Hepatocyte (in vitro differentiated cells): ENCODE results near the gene PDF. TPM values are rescaled to one million over a fixed set of nuclear protein-coding genes. Genes with fewer than 3 reads are reported as not detected.

Source experiments
- DNase-seq: peaks from one replicate; pipeline ENCODE4 v3.0.0-alpha.2; 2016; ENCODE audit warnings: low spot score
- H2AFZ ChIP-seq: fragments of 200-600 bp; sonication (generic); 2 replicates; pipeline ENCODE4 v1.6.0; 2016; ENCODE audit warnings: antibody characterized with exemption, mild to moderate bottlenecking
- H3K27ac ChIP-seq: fragments of 200-600 bp; sonication (generic); 2 replicates; pipeline ENCODE4 v1.5.1; 2016; ENCODE audit warnings: mild to moderate bottlenecking
- H3K27me3 ChIP-seq: fragments of 200-600 bp; sonication (generic); 2 replicates; pipeline ENCODE4 v1.6.1; 2016
- H3K36me3 ChIP-seq: fragments of 200-600 bp; sonication (generic); replicated peaks from 2 replicates; pipeline ENCODE4 v1.5.1; 2016; ENCODE audit warnings: low read depth; ENCODE audit not compliant: insufficient read depth
- H3K4me1 ChIP-seq: fragments of 200-600 bp; sonication (generic); 2 replicates; pipeline ENCODE4 v1.5.1; 2016; ENCODE audit warnings: mild to moderate bottlenecking, moderate library complexity; ENCODE audit not compliant: insufficient read depth
- H3K4me2 ChIP-seq: fragments of 200-600 bp; sonication (generic); 2 replicates; pipeline ENCODE4 v1.6.0; 2016
- H3K4me3 ChIP-seq: fragments of 200-600 bp; sonication (generic); 2 replicates; pipeline ENCODE4 v1.5.1; 2016; ENCODE audit warnings: mild to moderate bottlenecking
- H3K79me2 ChIP-seq: fragments of 200-600 bp; sonication (generic); 2 replicates; pipeline ENCODE4 v1.6.0; 2017; ENCODE audit warnings: mild to moderate bottlenecking
- H3K9me2 ChIP-seq: fragments of 200-600 bp; sonication (generic); replicated peaks from 2 replicates; pipeline ENCODE4 v1.6.0; 2017; ENCODE audit warnings: mild to moderate bottlenecking; ENCODE audit not compliant: insufficient read depth
- H3K9me3 ChIP-seq: fragments of 200-600 bp; sonication (generic); 2 replicates; pipeline ENCODE4 v1.5.1; 2016; ENCODE audit warnings: low read depth, mild to moderate bottlenecking
- H4K20me1 ChIP-seq: fragments of 200-600 bp; sonication (generic); 2 replicates; pipeline ENCODE4 v1.6.0; 2016; ENCODE audit warnings: mild to moderate bottlenecking; ENCODE audit not compliant: insufficient read depth, poor library complexity, severe bottlenecking
- EZH2 ChIP-seq: fragments of 200-600 bp; sonication (generic); IDR thresholded peaks from 2 replicates; pipeline ENCODE4 v1.6.1; 2016; ENCODE audit warnings: antibody characterized with exemption, mild to moderate bottlenecking, borderline replicate concordance
- EZH2phosphoT487 ChIP-seq: fragments of 200-600 bp; sonication (generic); IDR thresholded peaks from one replicate; pipeline ENCODE4 v1.6.1; 2018; ENCODE audit warnings: antibody characterized with exemption, mild to moderate bottlenecking, low read depth, moderate library complexity; ENCODE audit not compliant: unreplicated experiment, severe bottlenecking
- WGBS: methylation state at CpG from one replicate; pipeline ENCODE4 v1.1.6; 2016; ENCODE audit warnings: low lambda C conversion rate; ENCODE audit errors: missing lambda C conversion rate; 5-methylcytosine and 5-hydroxymethylcytosine counted together
- polyA plus RNA-seq: library from polyadenylated mRNA; unstranded; fragments of >200 nt; fragmentation: Nextera tagmentation; extraction: Ambion mirVana; gene quantifications from 2 replicates; pipeline ENCODE4 v1.2.1, GENCODE V29; 2016
- total RNA-seq: library from RNA; depleted of rRNA; stranded (reverse); fragments of >200 nt; gene quantifications from 2 replicates; pipeline ENCODE4 v1.2.3, GENCODE V29; 2014
- TF ChIP-seq, protein P1 (sequence below): fragments of 200-600 bp; sonication (generic); IDR thresholded peaks from 2 replicates; pipeline ENCODE4 v1.5.1; 2016; ENCODE audit warnings: antibody characterized with exemption, mild to moderate bottlenecking; ENCODE audit not compliant: poor library complexity

PDF gene
- total and polyA plus RNA-seq, 2 experiments from 2014 or later, result 14.3 to 25.4 TPM

DNA sequence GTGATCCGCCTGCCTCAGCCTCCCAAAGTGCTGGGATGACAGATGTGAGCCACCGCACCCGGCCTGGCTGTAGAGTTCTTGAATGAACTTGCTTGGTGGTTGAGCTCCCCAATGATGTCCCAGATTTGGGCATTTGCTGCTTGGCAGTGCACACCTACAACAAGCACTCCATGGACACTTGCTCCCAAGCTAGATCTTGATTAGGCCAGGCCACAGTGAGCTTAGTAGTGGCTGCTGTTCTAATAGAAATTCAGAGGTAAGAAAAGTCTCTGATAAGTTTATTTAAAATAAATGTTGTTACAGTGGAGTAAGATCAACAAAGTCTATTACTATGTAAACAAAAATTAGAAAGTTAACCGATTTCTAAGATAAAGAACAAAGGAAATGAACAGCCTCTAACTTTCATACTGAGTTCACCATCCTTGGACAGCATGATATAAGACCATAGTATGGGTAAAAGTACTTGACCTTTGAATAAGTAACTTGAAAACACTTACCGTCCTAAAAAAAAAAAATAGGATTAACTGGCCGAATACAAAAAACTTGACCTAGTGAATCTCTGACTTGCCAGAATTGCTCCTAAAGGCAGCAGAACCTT lies 20.2 kb upstream of the PDF start:
- Histone ChIP-seq H4K20me1 (no peaks in the 10 kb centered on the region), H3K4me1 (no peaks in the 10 kb centered on the region), H3K9me3 (no peaks in the 10 kb centered on the region), H3K4me2 (peak overlapping the region; percentile 50), H3K79me2 (no peaks in the 10 kb centered on the region), H3K27ac (no peak overlapping the region), H3K9me2 (no peaks in the 10 kb centered on the region), H3K36me3 (no peaks in the 10 kb centered on the region), H2AFZ (no peak overlapping the region), H3K4me3 (no peak overlapping the region), H3K27me3 (no peaks in the 10 kb centered on the region)
- DNase-seq, result no peak
- no peak for TF ChIP-seq EZH2phosphoT487
- TF ChIP-seq, protein P1, sequence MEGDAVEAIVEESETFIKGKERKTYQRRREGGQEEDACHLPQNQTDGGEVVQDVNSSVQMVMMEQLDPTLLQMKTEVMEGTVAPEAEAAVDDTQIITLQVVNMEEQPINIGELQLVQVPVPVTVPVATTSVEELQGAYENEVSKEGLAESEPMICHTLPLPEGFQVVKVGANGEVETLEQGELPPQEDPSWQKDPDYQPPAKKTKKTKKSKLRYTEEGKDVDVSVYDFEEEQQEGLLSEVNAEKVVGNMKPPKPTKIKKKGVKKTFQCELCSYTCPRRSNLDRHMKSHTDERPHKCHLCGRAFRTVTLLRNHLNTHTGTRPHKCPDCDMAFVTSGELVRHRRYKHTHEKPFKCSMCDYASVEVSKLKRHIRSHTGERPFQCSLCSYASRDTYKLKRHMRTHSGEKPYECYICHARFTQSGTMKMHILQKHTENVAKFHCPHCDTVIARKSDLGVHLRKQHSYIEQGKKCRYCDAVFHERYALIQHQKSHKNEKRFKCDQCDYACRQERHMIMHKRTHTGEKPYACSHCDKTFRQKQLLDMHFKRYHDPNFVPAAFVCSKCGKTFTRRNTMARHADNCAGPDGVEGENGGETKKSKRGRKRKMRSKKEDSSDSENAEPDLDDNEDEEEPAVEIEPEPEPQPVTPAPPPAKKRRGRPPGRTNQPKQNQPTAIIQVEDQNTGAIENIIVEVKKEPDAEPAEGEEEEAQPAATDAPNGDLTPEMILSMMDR, result no peak
- no peak for TF ChIP-seq EZH2
- 81% methylated on average over 6 of the region's 6 CpGs for WGBS

DNA sequence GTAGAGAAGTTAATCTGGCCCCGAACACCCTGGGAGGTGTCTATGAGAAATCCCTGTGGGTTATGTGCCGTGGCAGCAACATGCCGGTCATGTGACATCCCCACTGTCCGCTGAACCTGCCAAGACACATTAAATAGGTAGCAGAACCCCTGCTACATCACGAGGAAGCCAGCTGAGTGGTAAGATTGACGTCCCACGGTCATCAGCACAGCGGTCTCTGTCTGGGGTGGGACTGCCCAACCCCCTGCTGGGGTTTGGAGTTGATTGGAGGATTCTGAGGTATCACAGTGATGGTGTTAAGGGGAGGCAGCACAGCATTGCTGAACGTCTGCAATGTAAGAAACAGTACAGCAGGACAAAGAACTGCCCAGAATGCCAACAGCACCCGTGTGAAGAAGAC lies 19.1 kb upstream of the PDF start:
- H3K79me2 ChIP-seq, result no peaks in the 10 kb centered on the region
- no peaks in the 10 kb centered on the region for H3K9me3 ChIP-seq
- H3K9me2 ChIP-seq, result no peaks in the 10 kb centered on the region
- H3K4me1 ChIP-seq, result no peaks in the 10 kb centered on the region
- no peak overlapping the region for H3K27ac ChIP-seq
- H3K4me3 ChIP-seq, result no peak overlapping the region
- H3K36me3 ChIP-seq, result no peaks in the 10 kb centered on the region
- H4K20me1 ChIP-seq, result no peaks in the 10 kb centered on the region
- DNase-seq, result no peak
- H2AFZ ChIP-seq, result no peak overlapping the region
- no peak overlapping the region for H3K4me2 ChIP-seq
- 91% methylated on average over 10 of the region's 10 CpGs for WGBS
- TF ChIP-seq EZH2, result no peak
- TF ChIP-seq, protein P1, result no peak
- TF ChIP-seq EZH2phosphoT487, result no peak
- H3K27me3 ChIP-seq, result no peaks in the 10 kb centered on the region

DNA sequence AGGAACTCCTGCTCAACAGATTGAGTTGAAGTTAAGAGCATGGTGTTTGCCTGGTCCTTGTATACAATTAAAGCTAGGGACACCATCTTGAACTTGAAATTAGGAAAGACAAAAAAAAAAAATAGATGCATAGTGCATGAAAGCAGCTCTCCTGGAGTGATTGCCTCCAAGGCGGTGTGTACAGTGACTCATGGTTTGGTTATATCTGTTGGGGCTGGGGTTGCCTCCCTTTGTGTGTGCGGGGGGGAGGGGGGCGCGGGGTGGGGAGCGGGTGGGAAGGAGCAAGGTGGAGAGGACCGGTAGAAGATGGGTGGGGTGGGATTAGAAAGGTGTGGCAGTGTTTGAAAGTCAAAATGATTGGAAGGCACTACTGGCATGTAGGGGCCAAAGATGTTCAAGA lies 17.8 kb upstream of the PDF start:
- WGBS, result 91% methylated on average over 1 of the region's 6 CpGs
- no peak for DNase-seq

More for the DNA sequence above, 17.8 kb upstream of the PDF start:
- no peaks in the 10 kb centered on the region for H3K36me3 ChIP-seq
- H3K4me3 ChIP-seq, result no peak overlapping the region
- H3K9me2 ChIP-seq, result no peaks in the 10 kb centered on the region
- H3K27ac ChIP-seq, result no peak overlapping the region
- no peaks in the 10 kb centered on the region for H3K79me2 ChIP-seq
- H3K4me2 ChIP-seq, result no peak overlapping the region
- H3K9me3 ChIP-seq, result no peaks in the 10 kb centered on the region
- H3K4me1 ChIP-seq, result no peaks in the 10 kb centered on the region
- TF ChIP-seq, protein P1, result no peak
- TF ChIP-seq EZH2phosphoT487 (no peak), EZH2 (no peak)
- no peaks in the 10 kb centered on the region for H4K20me1 ChIP-seq
- H3K27me3 ChIP-seq, result no peaks in the 10 kb centered on the region
- H2AFZ ChIP-seq, result no peak overlapping the region
